Sciatic nerve (tissue), 2 donors: ENCODE results near the gene H2AZ1. TPM values are rescaled to one million over a fixed set of nuclear protein-coding genes. Genes with fewer than 3 reads are reported as not detected.

Experiments used
- ATAC-seq: fragments of 200-7000 bp; cut with Tn5 transposase; one replicate; pipeline ENCODE4 v1.9.1; 2020; ENCODE audit warnings: mild to moderate bottlenecking, moderate library complexity
- DNase-seq: peaks from one replicate; pipeline ENCODE4 v3.0.0-alpha.2; 2020; ENCODE audit warnings: low spot score
- intact Hi-C: fragments of 100-400 bp; cut with DNase I; formaldehyde crosslinking; loops from one replicate; pipeline ENCODE4 v1.14.2; 2022
- total RNA-seq: library from RNA; stranded (reverse); fragmentation: NEBNext Ultra II Directional; extraction: Animal tissue kit (Norgen Biotek cat#: 25700); gene quantifications from one replicate; pipeline ENCODE4 v1.2.1, GENCODE V29; 2021
- donor health status: DM: no; HTN: no; CAD: no.
- donor health status: DM: no; HTN: no; CAD: no.

H2AZ1 gene
- total RNA-seq, 1 donor from 2014 or later: 83.2 TPM

DNA sequence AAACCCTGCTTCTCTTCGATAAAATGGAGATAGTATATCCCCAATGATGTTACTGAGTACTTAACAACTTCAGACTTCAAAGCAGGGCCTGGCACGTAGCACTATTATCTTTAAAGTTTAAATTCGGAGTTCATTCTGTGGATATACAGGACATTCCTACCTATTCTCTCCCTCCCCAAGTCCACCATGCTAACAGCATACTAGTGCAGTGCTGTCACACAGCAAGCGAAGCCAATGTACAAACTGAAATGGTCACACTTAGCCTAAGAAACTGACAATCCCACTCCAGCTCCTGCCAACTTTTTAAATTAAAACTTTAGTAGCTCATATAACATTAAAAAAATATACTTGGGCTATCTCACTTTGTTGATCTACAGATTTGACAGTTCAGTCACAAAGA is 2.5 kb downstream of the H2AZ1 start:
- DNase-seq: no peak
- intact Hi-C loops: loop anchor here (10.0 kb wide), 1 partner anchor 53 kb away; the partner anchor contains the start of gene LAMTOR3
- no peak for ATAC-seq

DNA sequence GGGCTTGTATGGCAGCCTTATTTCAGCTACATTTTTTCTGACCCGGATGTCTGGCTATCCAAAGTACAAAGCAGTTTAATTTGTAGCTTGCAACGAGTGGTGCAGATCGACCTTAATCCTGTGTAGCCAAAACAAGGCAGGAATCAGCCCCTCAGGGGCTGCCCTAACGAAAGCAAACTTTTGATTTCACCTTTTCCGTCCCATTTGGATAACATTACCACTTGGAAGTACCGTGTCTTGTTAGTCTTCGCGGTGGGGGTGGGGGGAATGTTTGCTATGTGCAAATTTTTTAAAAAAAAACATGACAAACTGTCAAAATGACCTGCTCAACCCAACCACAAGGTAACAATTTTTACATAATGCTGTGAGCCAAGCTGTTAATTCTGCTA is 2.9 kb downstream of the H2AZ1 start:
- intact Hi-C loops: loop anchor here (10.0 kb wide), 1 partner anchor 52 kb away; the partner anchor contains the start of gene LAMTOR3
- no peak for DNase-seq
- ATAC-seq: no peak

DNA sequence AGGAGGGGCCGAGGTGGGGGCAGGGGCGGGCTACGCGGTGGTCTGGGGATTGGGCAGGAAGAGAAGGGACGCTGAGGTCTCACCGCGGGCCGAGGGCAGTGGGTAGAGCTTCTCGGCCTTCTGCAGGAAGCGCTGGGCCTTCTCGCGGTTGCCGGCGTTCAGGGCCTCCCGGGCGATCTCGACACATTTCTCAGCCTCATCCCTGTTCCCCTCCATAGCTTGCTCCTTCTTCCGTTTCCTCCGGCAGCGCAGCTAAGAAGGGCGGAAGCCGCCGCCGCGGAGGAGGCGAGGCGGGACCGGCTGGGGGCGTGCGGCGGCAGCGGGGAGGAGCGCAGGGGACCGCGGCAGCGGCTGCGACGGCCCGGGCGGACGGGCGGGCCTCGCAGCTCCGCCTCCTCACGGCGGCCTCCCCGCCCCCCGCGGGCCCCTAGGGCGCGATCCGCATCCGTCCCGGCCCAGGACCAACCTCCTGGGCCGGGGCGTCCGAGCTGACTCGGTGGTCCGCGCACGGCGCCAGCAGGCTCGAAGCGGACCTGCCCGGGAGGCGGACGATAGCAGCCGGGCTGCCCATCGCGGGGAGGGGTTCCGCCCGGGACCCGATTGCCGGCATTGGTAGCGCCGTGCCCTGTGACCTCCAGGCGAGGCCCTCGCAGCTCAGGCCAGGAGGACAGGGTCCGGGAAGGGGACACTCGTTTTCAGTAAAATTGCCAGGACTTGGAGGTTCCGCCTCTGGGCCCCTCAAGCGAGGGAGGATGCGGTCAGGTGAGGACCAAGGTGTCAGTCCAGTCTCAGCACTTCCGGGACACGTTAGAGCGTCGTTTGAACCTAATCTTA is 3.5 kb downstream of the H2AZ1 start, which contains the start of gene DNAJB14:
TSS of gene DNAJB14 (minus strand) at position 263 of the 834 bp plus-strand sequence. CDS start at position 216, 47 bp downstream.
- DNase-seq (peak; percentile 87), ATAC-seq (peak; percentile 55)
- intact Hi-C loops: loop anchor here (10.0 kb wide), 1 partner anchor 52 kb away; the partner anchor contains the start of gene LAMTOR3

DNA sequence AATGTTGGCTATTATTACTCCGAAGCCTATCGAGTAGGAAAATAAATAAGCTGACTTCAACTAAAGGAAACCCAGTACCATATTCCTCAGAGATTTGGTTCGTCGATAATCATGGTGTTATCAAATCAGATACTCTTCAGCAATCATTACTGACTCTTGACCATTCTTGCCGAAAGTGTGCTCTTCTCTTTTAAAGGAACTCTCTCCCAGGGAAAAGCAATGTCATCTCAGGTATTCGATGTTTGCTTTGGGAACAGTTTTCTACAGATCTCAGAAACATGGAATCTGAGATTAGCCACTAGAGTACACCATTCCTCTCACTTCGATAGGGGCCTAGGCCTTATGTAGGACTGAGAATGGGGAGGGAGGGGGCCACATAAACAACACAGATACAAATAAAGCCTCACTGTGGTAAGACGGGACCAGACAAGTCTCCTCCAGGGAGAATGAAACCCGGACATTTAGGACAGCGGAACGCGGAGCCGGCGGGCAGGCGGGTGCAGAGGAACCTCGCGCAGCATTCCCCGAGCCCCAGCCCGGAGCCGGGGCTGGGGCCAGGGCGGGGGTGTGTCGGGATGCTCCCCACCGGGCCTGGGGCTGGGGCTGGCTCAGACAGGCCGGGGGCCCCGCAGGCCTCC is 4.2 kb downstream of the H2AZ1 start:
- intact Hi-C loops: loop anchor here (10.0 kb wide), 1 partner anchor 51 kb away; the partner anchor contains the start of gene LAMTOR3
- ATAC-seq (no peak), DNase-seq (no peak)

DNA sequence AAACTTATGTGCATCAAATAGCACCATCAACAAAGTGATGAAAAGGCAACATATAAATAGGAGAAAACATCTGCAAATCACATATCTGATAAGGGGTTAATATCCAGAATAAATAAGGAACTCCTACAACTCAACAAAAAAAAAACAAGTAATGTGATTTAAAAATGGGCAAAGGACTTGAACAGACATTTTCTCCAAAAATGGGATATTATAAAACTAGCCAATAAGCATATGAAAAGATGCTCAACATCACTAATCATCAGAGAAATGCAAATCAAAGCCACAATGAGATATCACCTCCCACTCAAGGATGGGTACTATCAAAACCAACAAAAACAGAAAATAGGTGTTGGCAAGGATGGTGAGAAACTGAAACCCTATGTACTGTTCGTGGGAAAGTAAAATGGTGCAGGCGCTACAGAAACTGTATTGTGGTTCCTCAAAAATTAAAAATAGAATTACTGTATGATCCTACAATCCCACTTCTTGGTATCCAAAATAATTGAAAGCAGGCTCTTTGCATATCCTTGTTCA is 6.1 kb downstream of the H2AZ1 start:
- ATAC-seq (no peak), DNase-seq (no peak)
- intact Hi-C loops: loop anchor here (10.0 kb wide), 1 partner anchor 49 kb away; the partner anchor contains the start of gene LAMTOR3

DNA sequence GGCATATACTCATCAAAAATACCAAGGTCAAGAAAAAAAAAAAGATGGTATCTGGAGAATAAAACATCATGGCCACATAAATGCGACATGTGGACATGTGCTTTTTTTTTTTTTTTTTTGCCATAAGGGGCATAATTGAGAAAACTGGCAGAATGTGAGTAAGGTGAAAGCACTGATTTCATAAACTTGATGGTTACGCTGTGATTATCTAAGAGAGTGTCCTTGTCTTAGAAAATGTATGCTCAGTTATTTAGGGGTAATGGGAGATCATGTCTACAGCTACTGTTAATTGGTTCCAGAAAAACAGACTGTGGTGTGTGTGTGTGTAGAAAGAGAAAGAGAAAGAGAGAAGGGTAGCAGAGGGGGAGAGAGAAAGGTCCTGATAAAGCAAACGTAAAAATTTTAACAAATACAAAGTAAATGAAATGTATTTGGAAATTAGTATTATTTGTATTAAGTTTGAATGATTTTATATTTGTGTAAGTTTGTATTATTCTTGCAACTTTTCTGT is 11.8 kb downstream of the H2AZ1 start:
- intact Hi-C loops: no loop called here
- DNase-seq: no peak
- ATAC-seq: no peak

DNA sequence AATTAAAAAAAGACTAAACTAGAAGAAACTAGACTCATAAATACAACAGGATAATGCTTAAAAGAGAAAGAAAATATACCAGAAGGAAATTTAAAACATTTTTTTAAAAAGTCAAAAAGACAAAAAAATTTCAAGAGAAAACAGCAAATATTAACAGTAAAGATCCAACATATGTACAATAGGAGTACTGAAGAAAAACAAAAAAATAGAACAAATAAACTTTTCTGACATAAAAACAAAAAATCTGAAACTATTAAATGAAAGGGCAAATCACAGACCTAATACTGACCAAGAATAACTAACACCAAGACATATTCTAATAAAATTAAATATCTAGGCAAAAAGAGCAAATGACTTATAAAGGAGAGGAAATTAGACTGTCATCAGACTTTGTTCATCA is 15.2 kb downstream of the H2AZ1 start:
- ATAC-seq: no peak
- intact Hi-C loops: no loop called here

DNA sequence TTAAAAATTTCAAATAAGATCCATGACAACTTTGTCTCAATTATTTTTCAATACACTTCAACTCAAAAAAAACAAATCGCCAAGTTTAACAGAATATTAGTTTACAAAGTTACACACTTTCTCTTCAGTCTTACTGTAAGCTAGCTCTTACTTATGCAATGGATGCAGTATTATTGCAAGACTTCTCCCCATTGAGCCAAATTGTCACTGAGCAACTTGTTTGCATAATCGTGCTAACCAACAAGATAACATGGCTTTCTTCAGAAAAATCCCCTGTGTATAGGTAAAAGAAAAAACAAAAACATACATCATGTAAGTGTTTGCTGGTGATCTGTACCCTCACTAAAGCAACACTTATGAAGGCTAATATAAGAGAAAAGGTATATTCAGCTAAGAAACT is 22.5 kb downstream of the H2AZ1 start:
- ATAC-seq: no peak
- DNase-seq: no peak
- intact Hi-C loops: no loop called here

More for the DNA sequence above, 15.2 kb downstream of the H2AZ1 start:
- no peak for DNase-seq

DNA sequence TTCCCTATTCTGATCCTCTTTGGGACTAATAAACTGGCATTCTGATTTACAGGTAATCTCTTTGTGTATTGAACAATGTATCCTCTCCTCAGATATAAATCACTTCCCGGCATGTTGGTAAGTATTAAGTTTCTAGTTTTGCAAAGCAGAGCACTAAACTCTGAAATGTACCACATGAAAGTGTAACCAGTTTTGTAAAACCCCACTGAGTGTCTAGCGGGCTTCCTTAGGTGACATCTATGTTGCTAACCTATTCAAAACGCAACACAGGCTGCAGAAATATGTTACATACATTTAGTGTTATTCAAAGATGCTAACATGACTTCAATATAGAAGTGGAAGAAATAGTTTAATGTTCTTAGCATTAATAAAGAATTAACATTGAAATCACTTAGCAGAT is 28.9 kb downstream of the H2AZ1 start:
- intact Hi-C loops: no loop called here
- ATAC-seq: no peak
- no peak for DNase-seq

DNA sequence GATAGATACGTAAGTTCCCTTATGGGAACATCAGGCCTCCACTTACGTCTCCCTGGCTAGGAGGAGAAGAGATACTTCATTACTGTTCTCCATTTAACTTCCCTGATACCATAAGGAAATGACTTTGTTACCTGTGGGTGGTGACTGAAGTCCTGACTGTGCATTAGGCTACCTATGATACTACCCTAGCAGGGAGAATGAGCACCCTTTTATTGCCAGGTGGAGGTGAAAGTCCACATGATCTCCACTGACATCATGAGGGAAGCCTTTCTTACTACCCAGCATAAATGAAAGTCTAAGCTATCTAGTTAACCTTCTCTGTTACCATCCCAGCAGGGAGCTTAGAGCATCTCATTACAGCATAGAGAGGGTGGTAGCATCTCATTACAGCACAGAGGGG is 31.4 kb downstream of the H2AZ1 start:
- no peak for ATAC-seq
- no peak for DNase-seq
- intact Hi-C loops: no loop called here

DNA sequence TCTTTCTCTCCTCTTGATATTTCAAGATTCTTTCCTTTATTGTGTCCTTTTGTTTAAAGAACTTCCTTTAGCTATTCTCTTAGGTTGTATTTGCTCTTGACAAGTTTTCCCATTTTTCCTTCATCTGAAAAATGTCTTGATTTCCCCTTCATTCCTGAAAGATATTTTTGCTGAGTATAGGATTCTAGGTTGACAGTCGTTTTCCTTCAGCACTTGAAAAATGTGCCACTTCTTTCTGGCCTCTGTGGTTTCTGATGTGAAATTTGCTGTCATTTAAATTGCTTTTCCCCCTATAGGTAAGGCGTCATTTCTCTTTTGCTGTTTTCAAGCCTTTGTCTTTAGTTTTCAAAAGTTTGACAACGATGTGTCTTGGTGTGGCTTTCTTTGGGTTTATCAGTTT is 32.5 kb downstream of the H2AZ1 start:
- intact Hi-C loops: no loop called here
- no peak for DNase-seq
- ATAC-seq: no peak

DNA sequence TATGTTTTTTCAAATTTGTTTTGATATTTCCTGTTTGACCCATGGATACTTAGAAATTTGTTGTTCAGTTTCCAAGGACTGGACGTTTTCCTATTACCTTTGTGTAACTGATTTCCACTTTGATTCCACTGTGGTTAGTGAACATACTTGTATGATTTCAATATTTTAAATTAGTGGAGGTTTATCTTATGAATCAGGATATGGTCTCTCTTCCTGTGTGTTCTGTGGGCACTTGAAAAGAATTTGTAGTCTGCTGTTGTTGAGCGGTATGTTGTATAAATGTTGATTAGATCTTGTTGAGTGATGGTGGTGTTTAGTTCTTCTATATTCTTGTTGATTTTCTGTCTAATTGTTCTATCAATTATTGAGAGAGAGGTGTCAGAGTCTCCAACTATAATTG is 34.6 kb downstream of the H2AZ1 start:
- intact Hi-C loops: no loop called here
- ATAC-seq (no peak), DNase-seq (no peak)

Other genes starting within 250 kb of the H2AZ1 start
- 3.5 TPM for gene DAPP1, start 133.4 kb downstream of the H2AZ1 start, total RNA-seq
- 34.1 TPM for gene LAMTOR3, start 55.8 kb downstream of the H2AZ1 start, total RNA-seq
- 52.9 TPM for gene DNAJB14, start 3.7 kb downstream of the H2AZ1 start, total RNA-seq
- 11.5 TPM for gene DDIT4L, start 240.2 kb upstream of the H2AZ1 start, total RNA-seq